Smooth muscle cell (in vitro differentiated cells): ENCODE measurements around the gene UNC5C. TPM values are rescaled to one million over a fixed set of nuclear protein-coding genes. Genes with fewer than 3 reads are reported as not detected.

Experiments
- DNase-seq: peaks from one replicate; lab custom pipeline; 2025; ENCODE audit not compliant: unreplicated experiment; lab: John Stamatoyannopoulos, UW
- H2AFZ ChIP-seq: fragments of 200-600 bp; sonication (generic); 2 replicates; pipeline ENCODE4 v1.6.0; 2016; ENCODE audit warnings: antibody characterized with exemption, low read depth, mild to moderate bottlenecking
- H3F3A ChIP-seq: fragments of 200-600 bp; sonication (generic); 2 replicates; pipeline ENCODE4 v1.6.0; 2017; ENCODE audit warnings: antibody characterized with exemption, low read depth
- H3K27ac ChIP-seq: fragments of 200-600 bp; sonication (generic); 2 replicates; pipeline ENCODE4 v1.5.1; 2016; ENCODE audit warnings: low read depth, mild to moderate bottlenecking
- H3K27me3 ChIP-seq: fragments of 200-600 bp; sonication (generic); 2 replicates; pipeline ENCODE4 v1.6.1; 2016; ENCODE audit warnings: low read depth, mild to moderate bottlenecking
- H3K36me3 ChIP-seq: fragments of 200-600 bp; sonication (generic); 2 replicates; pipeline ENCODE4 v1.5.1; 2016; ENCODE audit warnings: low read depth
- H3K4me1 ChIP-seq: fragments of 200-600 bp; sonication (generic); 2 replicates; pipeline ENCODE4 v1.5.1; 2016; ENCODE audit warnings: low read depth
- H3K4me2 ChIP-seq: fragments of 200-600 bp; sonication (generic); 2 replicates; pipeline ENCODE4 v1.6.0; 2016; ENCODE audit warnings: mild to moderate bottlenecking
- H3K4me3 ChIP-seq: fragments of 200-600 bp; sonication (generic); 2 replicates; pipeline ENCODE4 v1.5.1; 2016; ENCODE audit warnings: mild to moderate bottlenecking
- H3K79me2 ChIP-seq: fragments of 200-600 bp; sonication (generic); 2 replicates; pipeline ENCODE4 v1.6.0; 2016; ENCODE audit warnings: low read depth, mild to moderate bottlenecking
- H3K9ac ChIP-seq: fragments of 200-600 bp; sonication (generic); 2 replicates; pipeline ENCODE4 v1.6.0; 2016; ENCODE audit warnings: low read depth
- H3K9me3 ChIP-seq: fragments of 200-600 bp; sonication (generic); replicated peaks from 2 replicates; pipeline ENCODE4 v1.5.1; 2016; ENCODE audit warnings: low read depth
- H4K20me1 ChIP-seq: fragments of 200-600 bp; sonication (generic); 2 replicates; pipeline ENCODE4 v1.6.0; 2016; ENCODE audit warnings: low read depth
- CTCF ChIP-seq: fragments of 200-600 bp; sonication (generic); IDR thresholded peaks from 2 replicates; pipeline ENCODE4 v1.5.1; 2017; ENCODE audit warnings: borderline replicate concordance, mild to moderate bottlenecking, antibody characterized with exemption; ENCODE audit not compliant: insufficient read depth, poor library complexity, severe bottlenecking
- WGBS: methylation state at CpG from one replicate; pipeline ENCODE4 v1.1.7; 2016; ENCODE audit warnings: low lambda C conversion rate; 5-methylcytosine and 5-hydroxymethylcytosine counted together
- polyA plus RNA-seq: library from polyadenylated mRNA; unstranded; fragments of >200 nt; fragmentation: Nextera tagmentation; extraction: Ambion mirVana; gene quantifications from 2 replicates; pipeline ENCODE4 v1.2.1, GENCODE V29; 2016
- total RNA-seq: library from RNA; depleted of rRNA; stranded (reverse); fragments of >200 nt; gene quantifications from 2 replicates; pipeline ENCODE4 v1.2.3, GENCODE V29; 2014

The UNC5C gene
- total and polyA plus RNA-seq, 2 experiments from 2014 or later: 2.0 to 15.6 TPM

GRCh38 chr4:95387719-95388118 is 161.1 kb downstream of the UNC5C start:
- no peaks in the 10 kb centered on the region for H3K36me3 ChIP-seq
- no peaks in the 10 kb centered on the region for H3K27me3 ChIP-seq
- H3K4me1 ChIP-seq: no peaks in the 10 kb centered on the region
- no peaks in the 10 kb centered on the region for H3K9me3 ChIP-seq
- 97% methylated on average over 1 of the region's 1 CpG for WGBS
- no peaks in the 10 kb centered on the region for H4K20me1 ChIP-seq
- DNase-seq: no peak
- no peak overlapping the region for H3K4me2 ChIP-seq
- H2AFZ ChIP-seq: no peak overlapping the region
- H3F3A ChIP-seq: peaks cover 3% of the 10 kb centered on the region
- H3K27ac ChIP-seq: no peak overlapping the region
- H3K9ac ChIP-seq: no peak overlapping the region
- H3K4me3 ChIP-seq: no peak overlapping the region
- H3K79me2 ChIP-seq: no peaks in the 10 kb centered on the region
- no peak for TF ChIP-seq CTCF

GRCh38 chr4:95386410-95386809 is 162.4 kb downstream of the UNC5C start:
- Histone ChIP-seq H2AFZ (no peak overlapping the region), H3K9me3 (no peaks in the 10 kb centered on the region), H3K9ac (no peak overlapping the region), H3K79me2 (no peaks in the 10 kb centered on the region), H3K4me2 (no peak overlapping the region), H3F3A (peaks cover 3% of the 10 kb centered on the region), H3K4me3 (no peak overlapping the region), H3K4me1 (no peaks in the 10 kb centered on the region), H3K36me3 (no peaks in the 10 kb centered on the region), H3K27ac (no peak overlapping the region), H3K27me3 (no peaks in the 10 kb centered on the region), H4K20me1 (no peaks in the 10 kb centered on the region)
- WGBS: 54% methylated on average over 3 of the region's 3 CpGs
- DNase-seq: no peak
- no peak for TF ChIP-seq CTCF

GRCh38 chr4:95381843-95382580 is 166.8 kb downstream of the UNC5C start:
- H3K79me2 ChIP-seq: peaks cover 4% of the 10 kb centered on the region
- no peaks in the 10 kb centered on the region for H3K9me3 ChIP-seq
- no peak for DNase-seq
- no peaks in the 10 kb centered on the region for H3K27me3 ChIP-seq
- no peaks in the 10 kb centered on the region for H4K20me1 ChIP-seq
- no peak overlapping the region for H3K4me3 ChIP-seq
- WGBS: 94% methylated on average over 4 of the region's 4 CpGs
- peaks cover 4% of the 10 kb centered on the region for H3K4me1 ChIP-seq
- H3K27ac ChIP-seq: no peak overlapping the region
- H2AFZ ChIP-seq: no peak overlapping the region
- no peaks in the 10 kb centered on the region for H3K36me3 ChIP-seq
- TF ChIP-seq CTCF: no peak
- H3K4me2 ChIP-seq: no peak overlapping the region
- no peak overlapping the region for H3K9ac ChIP-seq
- peaks cover 3% of the 10 kb centered on the region for H3F3A ChIP-seq

GRCh38 chr4:95379633-95380032 is 169.1 kb downstream of the UNC5C start:
- Histone ChIP-seq H3K4me2 (no peak overlapping the region), H3K27me3 (no peaks in the 10 kb centered on the region), H3K9me3 (no peaks in the 10 kb centered on the region), H3K9ac (no peak overlapping the region), H3K4me3 (no peak overlapping the region), H2AFZ (no peak overlapping the region), H3K36me3 (no peaks in the 10 kb centered on the region), H4K20me1 (no peaks in the 10 kb centered on the region), H3K27ac (no peak overlapping the region), H3F3A (no peaks in the 10 kb centered on the region), H3K4me1 (peaks cover 4% of the 10 kb centered on the region), H3K79me2 (peaks cover 12% of the 10 kb centered on the region)
- DNase-seq: no peak
- no peak for TF ChIP-seq CTCF
- 96% methylated on average over 13 of the region's 13 CpGs for WGBS
